Caco-2 (cell line): ENCODE measurements around the gene RAPGEF2. TPM values are rescaled to one million over a fixed set of nuclear protein-coding genes. Genes with fewer than 3 reads are reported as not detected.

Source experiments
- BruUV-seq: library from RNA; stranded (reverse); fragments of 400-500 nt; replicated peaks from 2 replicates; lab custom pipeline; 2021; lab: Mats Ljungman, UMichigan
- CTCF ChIA-PET: fragments of 300-600 bp; sonication (Branson Sonifier 250); formaldehyde crosslinking; loops from one replicate; lab custom pipeline; 2022; ENCODE audit warnings: antibody characterized with exemption; lab: Charles Lee
- POLR2A ChIA-PET: fragments of 300-600 bp; sonication (Branson Sonifier 250); formaldehyde crosslinking; loops from one replicate; lab custom pipeline; 2022; ENCODE audit warnings: antibody characterized with exemption; lab: Charles Lee
- DNase-seq, 2 experiments: peaks; one replicate each; pipeline versions ENCODE4 v3.0.0 to v3.0.0-alpha.2; 2020 to 2022
- H3K27me3 ChIP-seq: replicated peaks from 2 replicates; pipeline ENCODE4 v1.6.0; 2011; ENCODE audit warnings: low read length; ENCODE audit not compliant: control insufficient read depth, insufficient read depth
- H3K36me3 ChIP-seq: 2 replicates; pipeline ENCODE4 v1.5.1; 2011; ENCODE audit warnings: low read length; ENCODE audit not compliant: control insufficient read depth, insufficient read depth
- H3K4me1 ChIP-seq: fragments of 250-450 bp; sonication (Bioruptor Pico); 2 replicates; pipeline ENCODE4 v1.5.1; 2020; ENCODE audit warnings: mild to moderate bottlenecking
- H3K4me3 ChIP-seq: 2 replicates; pipeline ENCODE4 v1.5.1; 2011; ENCODE audit warnings: low read depth, mild to moderate bottlenecking, control low read depth, low read length
- H3K9me3 ChIP-seq: fragments of 250-450 bp; sonication (Bioruptor Pico); 2 replicates; pipeline ENCODE4 v1.5.1; 2020; ENCODE audit warnings: mild to moderate bottlenecking, moderate library complexity
- H3K27ac Mint-ChIP-seq: one replicate; pipeline ENCODE4 v1.8.0; 2022; ENCODE audit warnings: mixed read lengths; ENCODE audit not compliant: unreplicated experiment
- H3K27me3 Mint-ChIP-seq: one replicate; pipeline ENCODE4 v1.8.0; 2022; ENCODE audit warnings: mixed read lengths; ENCODE audit not compliant: insufficient read depth, unreplicated experiment
- H3K36me3 Mint-ChIP-seq: one replicate; pipeline ENCODE4 v1.8.0; 2022; ENCODE audit warnings: mild to moderate bottlenecking, mixed read lengths; ENCODE audit not compliant: insufficient read depth, unreplicated experiment
- H3K4me1 Mint-ChIP-seq: one replicate; pipeline ENCODE4 v1.8.0; 2022; ENCODE audit warnings: low read depth, mixed read lengths; ENCODE audit not compliant: unreplicated experiment
- H3K4me3 Mint-ChIP-seq: one replicate; pipeline ENCODE4 v1.8.0; 2022; ENCODE audit warnings: mild to moderate bottlenecking, moderate library complexity, mixed read lengths; ENCODE audit not compliant: unreplicated experiment
- H3K9me3 Mint-ChIP-seq: one replicate; pipeline ENCODE4 v1.8.0; 2022; ENCODE audit warnings: mixed read lengths; ENCODE audit not compliant: unreplicated experiment
- CTCF ChIP-seq, 2 experiments: fragments of 200-600 bp in 1 of 2; IDR thresholded peaks; 1 replicate in 1 of 2; 2 replicates in 1 of 2; pipeline versions ENCODE4 v1.5.1 to v1.8.0; 2011 to 2022; ENCODE audit warnings: antibody characterized with exemption in 1 of 2, control low read depth in 1 of 2, inconsistent platforms in 1 of 2, low read depth in 1 of 2, low read length in 1 of 2, mild to moderate bottlenecking in 1 of 2, moderate library complexity in 1 of 2; ENCODE audit not compliant: insufficient read depth in 1 of 2, severe bottlenecking in 1 of 2, unreplicated experiment in 1 of 2
- intact Hi-C: fragments of 100-400 bp; cut with micrococcal nuclease; formaldehyde crosslinking; loops from one replicate; pipeline ENCODE4 v1.10.0; 2022; ENCODE audit not compliant: unreplicated experiment
- total RNA-seq: library from RNA; stranded (reverse); gene quantifications from 2 replicates; pipeline ENCODE4 v1.2.3, GENCODE V29; 2022

RAPGEF2 gene
- total RNA-seq, 1 experiment from 2014 or later: 67.6 TPM

DNA sequence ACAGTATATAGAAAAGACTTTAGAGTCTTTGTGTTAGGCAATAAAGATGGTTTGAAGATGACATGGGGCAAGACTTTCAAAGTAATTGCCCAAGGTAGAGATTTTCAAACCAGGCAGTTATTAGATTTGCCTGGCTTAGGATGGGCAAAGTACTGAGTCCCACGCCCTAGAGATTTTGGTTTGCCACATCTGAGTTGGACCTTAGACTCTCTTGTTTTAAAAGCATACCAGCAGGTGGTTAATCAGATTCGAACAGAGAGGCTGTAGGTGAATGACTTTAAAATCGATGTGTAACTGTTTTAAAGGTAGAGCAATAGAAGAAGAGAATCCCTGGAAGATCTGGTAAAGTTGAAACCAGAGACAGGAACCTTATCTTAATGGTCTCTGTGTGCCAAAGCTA, 121.5 kb downstream of the RAPGEF2 start:
- Histone ChIP-seq H3K27me3 (no peaks in the 10 kb centered on the region), H3K4me1 (peaks cover 35% of the 10 kb centered on the region), H3K36me3 (no peaks in the 10 kb centered on the region), H3K4me3 (no peak overlapping the region), H3K9me3 (no peaks in the 10 kb centered on the region)
- Mint-ChIP-seq H3K4me1 (peaks cover 26% of the 10 kb centered on the region), H3K27ac (peak overlapping the region; percentile 8), H3K27me3 (no peaks in the 10 kb centered on the region), H3K9me3 (no peaks in the 10 kb centered on the region), H3K4me3 (no peak overlapping the region), H3K36me3 (peaks cover 17% of the 10 kb centered on the region)
- BruUV-seq: no TSS peak
- TF ChIP-seq CTCF (IDR thresholded peaks at IDR 0.05; ENCODE audit: insufficient read depth in 1 of 2, low read depth in 1 of 2, low read length in 1 of 2, severe bottlenecking in 1 of 2, unreplicated experiment in 1 of 2): no peak
- ChIA-PET POLR2A (no interaction called here), CTCF (no interaction called here)
- no peak for DNase-seq
- intact Hi-C loops: no loop called here

GRCh38 chr4:159227378-159227777, 124.5 kb downstream of the RAPGEF2 start:
- CTCF ChIA-PET: interaction anchor here (2.1 kb wide), 1 partner anchor 29 kb away, joined by 5 read pairs; no protein-coding TSS in a partner anchor
- no peaks in the 10 kb centered on the region for H3K27me3 ChIP-seq
- H3K36me3 Mint-ChIP-seq: peaks cover 10% of the 10 kb centered on the region
- peaks cover 50% of the 10 kb centered on the region for H3K4me1 ChIP-seq
- H3K27me3 Mint-ChIP-seq: no peaks in the 10 kb centered on the region
- intact Hi-C loops: loop anchor here (5.0 kb wide), 3 partner anchors 55 to 220 kb away; no protein-coding TSS in a partner anchor
- no peaks in the 10 kb centered on the region for H3K36me3 ChIP-seq
- POLR2A ChIA-PET: interaction anchor here (0.8 kb wide), 1 partner anchor 104 kb away, joined by 3 read pairs; no protein-coding TSS in a partner anchor
- DNase-seq: no peak
- BruUV-seq: TSS peak; percentile 44
- peak overlapping the region; percentile 97 for H3K27ac Mint-ChIP-seq
- H3K4me3 ChIP-seq: no peak overlapping the region; the same call in 1 of the 2 replicates
- H3K9me3 ChIP-seq: no peaks in the 10 kb centered on the region
- no peaks in the 10 kb centered on the region for H3K9me3 Mint-ChIP-seq
- TF ChIP-seq CTCF (IDR thresholded peaks at IDR 0.05; ENCODE audit: insufficient read depth in 1 of 2, low read depth in 1 of 2, low read length in 1 of 2, severe bottlenecking in 1 of 2, unreplicated experiment in 1 of 2): no peak
- H3K4me1 Mint-ChIP-seq: peaks cover 31% of the 10 kb centered on the region
- peak overlapping the region; percentile 82 for H3K4me3 Mint-ChIP-seq

DNA sequence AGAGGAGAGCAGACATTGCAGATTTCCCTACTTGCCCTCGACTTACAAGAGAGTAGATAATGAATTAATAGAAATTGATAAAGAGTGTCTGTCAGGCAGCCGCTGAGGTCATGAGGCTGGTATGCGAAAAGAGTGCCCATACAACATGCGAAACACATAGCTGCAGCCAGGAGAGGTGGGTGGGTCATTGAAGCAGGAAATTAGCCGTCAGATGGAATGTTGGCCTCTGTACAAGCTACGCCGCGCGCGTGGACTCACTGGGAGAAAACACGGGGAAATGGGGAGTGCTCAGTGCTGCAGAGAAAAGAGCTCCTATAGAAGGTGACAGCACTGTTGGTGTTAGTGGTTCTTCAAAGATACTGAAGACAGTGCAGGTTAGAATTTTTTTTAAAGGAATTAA, 125.1 kb downstream of the RAPGEF2 start:
- DNase-seq: peak; percentile 76 to 86
- Mint-ChIP-seq H3K4me3 (peak overlapping the region; percentile 82), H3K27ac (peak overlapping the region; percentile 97), H3K36me3 (peaks cover 10% of the 10 kb centered on the region), H3K4me1 (peaks cover 28% of the 10 kb centered on the region), H3K9me3 (peaks cover 3% of the 10 kb centered on the region), H3K27me3 (no peaks in the 10 kb centered on the region)
- H3K36me3 ChIP-seq: no peaks in the 10 kb centered on the region
- ChIA-PET CTCF (interaction anchor here (2.1 kb wide), 1 partner anchor 28 kb away, joined by 5 read pairs; no protein-coding TSS in a partner anchor), POLR2A (interaction anchor here (0.8 to 1.2 kb wide), 3 partner anchors 54 to 156 kb away, joined by 3 read pairs; no protein-coding TSS in a partner anchor)
- BruUV-seq: no TSS peak
- peaks cover 48% of the 10 kb centered on the region for H3K4me1 ChIP-seq
- H3K9me3 ChIP-seq: no peaks in the 10 kb centered on the region
- H3K27me3 ChIP-seq: no peaks in the 10 kb centered on the region
- intact Hi-C loops: loop anchor here (2.0 to 5.0 kb wide), 4 partner anchors 54 to 505 kb away; partner anchors contain the start of gene PPID
- H3K4me3 ChIP-seq: peak overlapping the region; percentile 8; the same call in 1 of the 2 replicates
- no peak for TF ChIP-seq CTCF (IDR thresholded peaks at IDR 0.05; ENCODE audit: insufficient read depth in 1 of 2, low read depth in 1 of 2, low read length in 1 of 2, severe bottlenecking in 1 of 2, unreplicated experiment in 1 of 2)
